Osteoblast (primary cell): ENCODE results near the gene DRAM1. TPM values are rescaled to one million over a fixed set of nuclear protein-coding genes. Genes with fewer than 3 reads are reported as not detected.

Experiments
- DNase-seq: peaks from one replicate; pipeline ENCODE4 v3.0.0; 2011; ENCODE audit warnings: low spot score, mixed read lengths; ENCODE audit not compliant: insufficient read length; ENCODE audit errors: missing footprints
- H2AFZ ChIP-seq: 2 replicates; pipeline ENCODE4 v1.6.0; 2011; ENCODE audit warnings: mild to moderate bottlenecking, low read length
- H3K27ac ChIP-seq: 2 replicates; pipeline ENCODE4 v1.5.1; 2011; ENCODE audit warnings: mild to moderate bottlenecking, low read depth, low read length, moderate library complexity
- H3K27me3 ChIP-seq: 2 replicates; pipeline ENCODE4 v1.6.0; 2012; ENCODE audit warnings: mild to moderate bottlenecking, control low read depth, inconsistent platforms, low read length, moderate library complexity; ENCODE audit not compliant: insufficient read depth
- H3K36me3 ChIP-seq: 2 replicates; pipeline ENCODE4 v1.5.1; 2011; ENCODE audit warnings: mild to moderate bottlenecking, low read length, control low read depth, moderate library complexity; ENCODE audit not compliant: insufficient read depth
- H3K4me1 ChIP-seq: 2 replicates; pipeline ENCODE4 v1.5.1; 2011; ENCODE audit warnings: mild to moderate bottlenecking, low read length, control low read depth, moderate library complexity; ENCODE audit not compliant: insufficient read depth
- H3K4me2 ChIP-seq: 2 replicates; pipeline ENCODE4 v1.6.0; 2011; ENCODE audit warnings: mild to moderate bottlenecking, low read length; ENCODE audit not compliant: insufficient read depth
- H3K4me3 ChIP-seq: fragments of 200-600 bp; sonication (generic); 3 replicates; pipeline ENCODE4 v1.5.1; 2012; ENCODE audit warnings: mild to moderate bottlenecking, low read length, inconsistent platforms; ENCODE audit not compliant: insufficient read depth
- H3K79me2 ChIP-seq: 2 replicates; pipeline ENCODE4 v1.6.0; 2012; ENCODE audit warnings: mild to moderate bottlenecking, low read length, control low read depth, inconsistent platforms; ENCODE audit not compliant: insufficient read depth
- H3K9me3 ChIP-seq: 2 replicates; pipeline ENCODE4 v1.5.1; 2011; ENCODE audit warnings: low read depth, low read length, control low read depth
- H4K20me1 ChIP-seq: 2 replicates; pipeline ENCODE4 v1.6.0; 2012; ENCODE audit warnings: mild to moderate bottlenecking, low read length, control low read depth; ENCODE audit not compliant: insufficient read depth
- total RNA-seq: library from RNA; depleted of rRNA; stranded (reverse); fragments of >200 nt; gene quantifications from 2 replicates; pipeline ENCODE4 v1.2.3, GENCODE V29; 2012
- TF ChIP-seq, protein P1 (sequence below): IDR thresholded peaks from 2 replicates; pipeline ENCODE4 v1.5.1; 2011; ENCODE audit warnings: mild to moderate bottlenecking, low read depth, low read length, moderate library complexity; ENCODE audit errors: extremely low read depth

DRAM1 gene
- total RNA-seq, 1 donor = 141 TPM

DNA sequence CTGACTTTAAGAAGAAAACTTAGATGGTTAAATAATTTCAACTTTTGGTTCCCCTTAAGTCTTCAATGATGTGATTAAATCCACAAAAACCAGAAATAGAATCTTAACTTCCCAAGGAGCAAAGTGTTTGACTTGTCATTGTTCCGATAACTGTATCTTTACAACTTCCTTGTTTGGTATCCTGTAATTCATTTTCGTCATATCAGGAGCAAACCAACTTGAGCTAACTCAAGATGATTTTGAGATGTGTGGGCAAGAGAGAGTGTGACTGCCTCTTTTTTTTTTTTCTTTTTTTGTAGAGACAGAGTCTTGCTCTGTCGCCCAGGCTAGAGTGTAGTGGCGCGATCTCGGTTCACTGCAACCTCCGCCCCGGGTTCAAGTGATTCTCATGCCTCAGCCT is 25.3 kb downstream of the DRAM1 start:
- Histone ChIP-seq H3K79me2 (peaks cover 6% of the 10 kb centered on the region), H3K27ac (no peak overlapping the region), H3K36me3 (peaks cover 34% of the 10 kb centered on the region)

GRCh38 chr12:101906226-101906625 is 28.8 kb downstream of the DRAM1 start:
- DNase-seq = no peak
- no peaks in the 10 kb centered on the region for H3K79me2 ChIP-seq
- H3K4me3 ChIP-seq = no peak overlapping the region
- H4K20me1 ChIP-seq = no peaks in the 10 kb centered on the region
- TF ChIP-seq, protein P1, sequence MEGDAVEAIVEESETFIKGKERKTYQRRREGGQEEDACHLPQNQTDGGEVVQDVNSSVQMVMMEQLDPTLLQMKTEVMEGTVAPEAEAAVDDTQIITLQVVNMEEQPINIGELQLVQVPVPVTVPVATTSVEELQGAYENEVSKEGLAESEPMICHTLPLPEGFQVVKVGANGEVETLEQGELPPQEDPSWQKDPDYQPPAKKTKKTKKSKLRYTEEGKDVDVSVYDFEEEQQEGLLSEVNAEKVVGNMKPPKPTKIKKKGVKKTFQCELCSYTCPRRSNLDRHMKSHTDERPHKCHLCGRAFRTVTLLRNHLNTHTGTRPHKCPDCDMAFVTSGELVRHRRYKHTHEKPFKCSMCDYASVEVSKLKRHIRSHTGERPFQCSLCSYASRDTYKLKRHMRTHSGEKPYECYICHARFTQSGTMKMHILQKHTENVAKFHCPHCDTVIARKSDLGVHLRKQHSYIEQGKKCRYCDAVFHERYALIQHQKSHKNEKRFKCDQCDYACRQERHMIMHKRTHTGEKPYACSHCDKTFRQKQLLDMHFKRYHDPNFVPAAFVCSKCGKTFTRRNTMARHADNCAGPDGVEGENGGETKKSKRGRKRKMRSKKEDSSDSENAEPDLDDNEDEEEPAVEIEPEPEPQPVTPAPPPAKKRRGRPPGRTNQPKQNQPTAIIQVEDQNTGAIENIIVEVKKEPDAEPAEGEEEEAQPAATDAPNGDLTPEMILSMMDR = no peak
- no peaks in the 10 kb centered on the region for H3K27me3 ChIP-seq
- no peak overlapping the region for H3K4me2 ChIP-seq
- no peaks in the 10 kb centered on the region for H3K4me1 ChIP-seq
- no peak overlapping the region for H2AFZ ChIP-seq
- no peak overlapping the region for H3K27ac ChIP-seq
- peaks cover 23% of the 10 kb centered on the region for H3K36me3 ChIP-seq
- no peaks in the 10 kb centered on the region for H3K9me3 ChIP-seq

More for the DNA sequence above, 25.3 kb downstream of the DRAM1 start:
- DNase-seq = no peak
- Histone ChIP-seq H4K20me1 (no peaks in the 10 kb centered on the region), H2AFZ (no peak overlapping the region), H3K4me2 (no peak overlapping the region), H3K4me3 (no peak overlapping the region), H3K9me3 (no peaks in the 10 kb centered on the region), H3K27me3 (no peaks in the 10 kb centered on the region), H3K4me1 (no peaks in the 10 kb centered on the region)
- TF ChIP-seq, protein P1 = no peak

- TF ChIP-seq, protein P1 = no peak
- H4K20me1 ChIP-seq = no peaks in the 10 kb centered on the region
- H3K4me3 ChIP-seq = no peak overlapping the region
- no peaks in the 10 kb centered on the region for H3K9me3 ChIP-seq
- no peak overlapping the region for H3K27ac ChIP-seq
- H2AFZ ChIP-seq = no peak overlapping the region
- no peak for DNase-seq
- no peaks in the 10 kb centered on the region for H3K27me3 ChIP-seq
- no peak overlapping the region for H3K4me2 ChIP-seq
- H3K79me2 ChIP-seq = no peaks in the 10 kb centered on the region
- no peaks in the 10 kb centered on the region for H3K4me1 ChIP-seq
- H3K36me3 ChIP-seq = peaks cover 16% of the 10 kb centered on the region
These were observed 31.0 kb downstream of the DRAM1 start for GRCh38 chr12:101908395-101908794.

- Histone ChIP-seq H3K4me2 (no peak overlapping the region), H3K27ac (no peak overlapping the region), H3K36me3 (peaks cover 22% of the 10 kb centered on the region), H3K9me3 (no peaks in the 10 kb centered on the region), H3K27me3 (no peaks in the 10 kb centered on the region), H3K4me3 (no peak overlapping the region), H4K20me1 (no peaks in the 10 kb centered on the region), H3K79me2 (no peaks in the 10 kb centered on the region), H2AFZ (no peak overlapping the region), H3K4me1 (no peaks in the 10 kb centered on the region)
- TF ChIP-seq, protein P1 = no peak
- no peak for DNase-seq
These were observed 32.3 kb downstream of the DRAM1 start for GRCh38 chr12:101909646-101910045.
